SK-N-SH (cell line): ENCODE results near the gene EP400. TPM values are rescaled to one million over a fixed set of nuclear protein-coding genes. Genes with fewer than 3 reads are reported as not detected.

ENCODE experiments used
- CTCF ChIA-PET: fragments of 300-600, 350-600 bp; formaldehyde crosslinking; extraction: SDS; loops from one replicate; lab custom pipeline; 2021; lab: Yijun Ruan, JAX
- POLR2A ChIA-PET: fragments of 350-600 bp; sonication (Branson Sonifier 250); formaldehyde crosslinking; extraction: SDS; loops from one replicate; lab custom pipeline; 2020; ENCODE audit warnings: antibody characterized with exemption, inconsistent platforms; lab: Yijun Ruan, JAX
- DNase-seq: peaks from one replicate; pipeline ENCODE4 v3.0.0; 2012
- H2AFZ ChIP-seq: fragments of 200-600 bp; sonication (generic); 2 replicates; pipeline ENCODE4 v1.8.1; 2016; ENCODE audit warnings: antibody characterized with exemption, mild to moderate bottlenecking, low read depth
- H3F3A ChIP-seq: fragments of 200-600 bp; sonication (generic); replicated peaks from 2 replicates; pipeline ENCODE3; 2016; ENCODE audit warnings: antibody characterized with exemption, mild to moderate bottlenecking; ENCODE audit not compliant: insufficient read depth
- H3K27ac ChIP-seq, 2 experiments: fragments of 200-500 bp in 1 of 2; fragments of 200-600 bp in 1 of 2; sonication (Bioruptor generic) in 1 of 2; sonication (generic), shearing (Covaris generic) in 1 of 2; 2 replicates each; pipeline versions ENCODE4 v1.5.1 to v1.6.1; 2014 to 2016; ENCODE audit warnings: low read depth in 2 of 2, inconsistent platforms in 1 of 2, low read length in 1 of 2, mild to moderate bottlenecking in 1 of 2, mixed read lengths in 1 of 2
- H3K27me3 ChIP-seq: fragments of 200-600 bp; sonication (generic), shearing (Covaris generic); 2 replicates; pipeline ENCODE4 v1.6.1; 2016; ENCODE audit warnings: mixed run types; ENCODE audit not compliant: insufficient read depth
- H3K36me3 ChIP-seq, 2 experiments: fragments of 200-500 bp in 1 of 2; fragments of 200-600 bp in 1 of 2; sonication (Bioruptor generic) in 1 of 2; sonication (generic) in 1 of 2; replicated peaks in 1 of 2; 2 replicates each; pipeline versions ENCODE3 to v1.5.1; 2014 to 2016; ENCODE audit warnings: low read length in 1 of 2, mild to moderate bottlenecking in 1 of 2; ENCODE audit not compliant: insufficient read depth in 2 of 2, control insufficient read depth in 1 of 2
- H3K4me1 ChIP-seq, 2 experiments: fragments of 200-500 bp in 1 of 2; fragments of 200-600 bp in 1 of 2; sonication (Bioruptor generic) in 1 of 2; sonication (generic), shearing (Covaris generic) in 1 of 2; 2 replicates each; pipeline versions ENCODE4 v1.5.1 to v1.6.1; 2014 to 2016; ENCODE audit warnings: low read depth in 1 of 2, low read length in 1 of 2, mixed run types in 1 of 2; ENCODE audit not compliant: insufficient read depth in 2 of 2, control insufficient read depth in 1 of 2
- H3K4me2 ChIP-seq: fragments of 200-600 bp; sonication (generic), shearing (Covaris generic); 2 replicates; pipeline ENCODE4 v1.6.1; 2017; ENCODE audit warnings: mixed run types
- H3K4me3 ChIP-seq, 2 experiments: fragments of 200-500 bp in 1 of 2; fragments of 200-600 bp in 1 of 2; sonication (Bioruptor generic) in 1 of 2; sonication (generic), shearing (Covaris generic) in 1 of 2; 2 replicates each; pipeline versions ENCODE4 v1.5.1 to v1.8.1; 2014 to 2016; ENCODE audit warnings: low read depth in 2 of 2, inconsistent platforms in 1 of 2, low read length in 1 of 2, mild to moderate bottlenecking in 1 of 2, mixed read lengths in 1 of 2, moderate library complexity in 1 of 2
- H3K79me2 ChIP-seq: fragments of 200-600 bp; sonication (generic); 2 replicates; pipeline ENCODE4 v1.8.1; 2017; ENCODE audit warnings: mild to moderate bottlenecking; ENCODE audit not compliant: insufficient read depth
- H3K9ac ChIP-seq: fragments of 200-600 bp; sonication (generic); 2 replicates; pipeline ENCODE4 v1.6.1; 2017; ENCODE audit warnings: mixed run types
- H3K9me2 ChIP-seq: fragments of 200-600 bp; sonication (generic); 2 replicates; pipeline ENCODE4 v1.6.1; 2017; ENCODE audit warnings: mixed run types
- H3K9me3 ChIP-seq: fragments of 200-600 bp; sonication (generic); 2 replicates; pipeline ENCODE4 v1.6.1; 2017; ENCODE audit warnings: mixed run types, mild to moderate bottlenecking, moderate library complexity
- H4K20me1 ChIP-seq: fragments of 200-600 bp; sonication (generic); 2 replicates; pipeline ENCODE4 v1.6.1; 2017; ENCODE audit warnings: mild to moderate bottlenecking, mixed run types; ENCODE audit not compliant: insufficient read depth
- CHD2 ChIP-seq: fragments of 150-350 bp; IDR thresholded peaks from 2 replicates; pipeline ENCODE4 v1.6.1; 2018; ENCODE audit warnings: low read length; ENCODE audit not compliant: partially characterized antibody
- FOSL2 ChIP-seq: IDR thresholded peaks from 2 replicates; pipeline ENCODE4 v1.4.0; 2012; ENCODE audit warnings: low read depth, mild to moderate bottlenecking, moderate library complexity, borderline replicate concordance
- FOXJ3 ChIP-seq: sonication (generic); formaldehyde crosslinking; IDR thresholded peaks from 2 replicates; pipeline ENCODE4 v1.5.1; 2020; ENCODE audit warnings: mild to moderate bottlenecking, missing genetic modification reagents
- GABPA ChIP-seq: IDR thresholded peaks from 2 replicates; pipeline ENCODE4 v1.4.0; 2012; ENCODE audit warnings: low read depth, mild to moderate bottlenecking
- GATA2 ChIP-seq: sonication (generic); formaldehyde crosslinking; IDR thresholded peaks from 2 replicates; pipeline ENCODE4 v1.5.0; 2020; ENCODE audit warnings: mild to moderate bottlenecking, missing genetic modification reagents
- NFIC ChIP-seq: IDR thresholded peaks from 2 replicates; pipeline ENCODE4 v1.4.0; 2012; ENCODE audit warnings: borderline replicate concordance
- NRF1 ChIP-seq: IDR thresholded peaks from 2 replicates; pipeline ENCODE4 v1.6.1; 2012; ENCODE audit warnings: low read depth, mild to moderate bottlenecking, low read length
- POLR2AphosphoS5 ChIP-seq: IDR thresholded peaks from 2 replicates; pipeline ENCODE4 v1.6.1; 2012; ENCODE audit warnings: low read depth, low read length
- SMC3 ChIP-seq: IDR thresholded peaks from 2 replicates; pipeline ENCODE4 v1.6.1; 2012; ENCODE audit warnings: low read depth, low read length, improper control_type of control experiment
- TCF12 ChIP-seq: IDR thresholded peaks from 2 replicates; pipeline ENCODE4 v1.4.0; 2012
- TEAD4 ChIP-seq: IDR thresholded peaks from 2 replicates; pipeline ENCODE4 v1.4.0; 2012; ENCODE audit warnings: mild to moderate bottlenecking, borderline replicate concordance; ENCODE audit not compliant: insufficient read depth
- WGBS: methylation state at CpG from one replicate; pipeline ENCODE4 v1.1.6; 2017; ENCODE audit warnings: low lambda C conversion rate; 5-methylcytosine and 5-hydroxymethylcytosine counted together
- polyA plus RNA-seq, 3 experiments: library from polyadenylated mRNA; depleted of rRNA; stranded (reverse); fragments of >200 nt; gene quantifications; 2 replicates each; pipeline ENCODE4 v1.2.3, GENCODE V29; 2012
- TF ChIP-seq, protein P1 (sequence below): fragments of 150-350 bp; IDR thresholded peaks from 2 replicates; pipeline ENCODE4 v1.6.1; 2017; ENCODE audit warnings: antibody characterized with exemption, low read length, low read depth, borderline replicate concordance
- TF ChIP-seq, protein P2 (sequence below): IDR thresholded peaks from 2 replicates; pipeline ENCODE4 v1.4.0; 2012; ENCODE audit warnings: low read depth, borderline replicate concordance
- TF ChIP-seq, protein P3 (sequence below): IDR thresholded peaks from 2 replicates; pipeline ENCODE4 v1.6.1; 2012; ENCODE audit warnings: mild to moderate bottlenecking, low read depth, low read length, moderate library complexity
- TF ChIP-seq, protein P4 (sequence below): IDR thresholded peaks from 2 replicates; pipeline ENCODE4 v1.4.0; 2012; ENCODE audit warnings: low read depth, borderline replicate concordance
- TF ChIP-seq, protein P5 (sequence below): fragments of 200-600 bp; sonication (generic); IDR thresholded peaks from 2 replicates; pipeline ENCODE4 v1.6.1; 2017; ENCODE audit warnings: antibody characterized with exemption, mild to moderate bottlenecking, moderate library complexity

Gene EP400
- polyA plus RNA-seq, 1 of the 3 experiments (the other 2 are of a cell fraction): 7.0 TPM

DNA sequence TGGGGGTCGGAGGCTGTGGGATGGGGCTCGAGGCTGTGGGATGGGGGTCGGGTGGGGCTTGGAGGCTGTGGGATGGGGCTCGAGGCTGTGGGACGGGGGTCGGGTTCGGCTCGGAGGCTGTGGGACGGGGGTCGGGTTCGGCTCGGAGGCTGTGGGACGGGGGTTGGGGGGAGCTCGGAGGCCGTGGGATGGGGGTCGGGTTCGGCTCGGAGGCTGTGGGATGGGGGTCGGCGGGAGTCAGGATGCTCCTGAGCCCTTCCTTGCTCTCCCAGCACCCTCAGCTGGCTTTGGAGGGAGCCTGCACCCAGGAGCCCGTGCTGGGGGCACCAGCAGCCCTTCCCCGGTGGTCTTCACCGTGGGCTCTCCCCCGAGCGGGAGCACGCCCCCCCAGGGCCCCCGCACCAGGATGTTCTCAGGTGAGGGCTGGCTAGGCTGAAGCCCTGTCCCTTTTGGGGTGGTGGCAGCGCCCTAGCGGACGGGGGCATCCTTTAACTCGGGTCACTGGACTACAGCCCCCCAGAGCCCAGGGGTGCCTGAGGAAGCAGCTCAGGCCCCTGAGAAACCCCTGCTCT lies 32.5 kb upstream of the EP400 start:
- Histone ChIP-seq H4K20me1 (no peaks in the 10 kb centered on the region), H3K27ac (no peak overlapping the region)
- TF ChIP-seq CHD2: no peak
- TF ChIP-seq, protein P1, sequence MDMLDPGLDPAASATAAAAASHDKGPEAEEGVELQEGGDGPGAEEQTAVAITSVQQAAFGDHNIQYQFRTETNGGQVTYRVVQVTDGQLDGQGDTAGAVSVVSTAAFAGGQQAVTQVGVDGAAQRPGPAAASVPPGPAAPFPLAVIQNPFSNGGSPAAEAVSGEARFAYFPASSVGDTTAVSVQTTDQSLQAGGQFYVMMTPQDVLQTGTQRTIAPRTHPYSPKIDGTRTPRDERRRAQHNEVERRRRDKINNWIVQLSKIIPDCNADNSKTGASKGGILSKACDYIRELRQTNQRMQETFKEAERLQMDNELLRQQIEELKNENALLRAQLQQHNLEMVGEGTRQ: no peak
- TF ChIP-seq, protein P2, sequence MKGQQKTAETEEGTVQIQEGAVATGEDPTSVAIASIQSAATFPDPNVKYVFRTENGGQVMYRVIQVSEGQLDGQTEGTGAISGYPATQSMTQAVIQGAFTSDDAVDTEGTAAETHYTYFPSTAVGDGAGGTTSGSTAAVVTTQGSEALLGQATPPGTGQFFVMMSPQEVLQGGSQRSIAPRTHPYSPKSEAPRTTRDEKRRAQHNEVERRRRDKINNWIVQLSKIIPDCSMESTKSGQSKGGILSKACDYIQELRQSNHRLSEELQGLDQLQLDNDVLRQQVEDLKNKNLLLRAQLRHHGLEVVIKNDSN: no peak
- TF ChIP-seq, protein P3, sequence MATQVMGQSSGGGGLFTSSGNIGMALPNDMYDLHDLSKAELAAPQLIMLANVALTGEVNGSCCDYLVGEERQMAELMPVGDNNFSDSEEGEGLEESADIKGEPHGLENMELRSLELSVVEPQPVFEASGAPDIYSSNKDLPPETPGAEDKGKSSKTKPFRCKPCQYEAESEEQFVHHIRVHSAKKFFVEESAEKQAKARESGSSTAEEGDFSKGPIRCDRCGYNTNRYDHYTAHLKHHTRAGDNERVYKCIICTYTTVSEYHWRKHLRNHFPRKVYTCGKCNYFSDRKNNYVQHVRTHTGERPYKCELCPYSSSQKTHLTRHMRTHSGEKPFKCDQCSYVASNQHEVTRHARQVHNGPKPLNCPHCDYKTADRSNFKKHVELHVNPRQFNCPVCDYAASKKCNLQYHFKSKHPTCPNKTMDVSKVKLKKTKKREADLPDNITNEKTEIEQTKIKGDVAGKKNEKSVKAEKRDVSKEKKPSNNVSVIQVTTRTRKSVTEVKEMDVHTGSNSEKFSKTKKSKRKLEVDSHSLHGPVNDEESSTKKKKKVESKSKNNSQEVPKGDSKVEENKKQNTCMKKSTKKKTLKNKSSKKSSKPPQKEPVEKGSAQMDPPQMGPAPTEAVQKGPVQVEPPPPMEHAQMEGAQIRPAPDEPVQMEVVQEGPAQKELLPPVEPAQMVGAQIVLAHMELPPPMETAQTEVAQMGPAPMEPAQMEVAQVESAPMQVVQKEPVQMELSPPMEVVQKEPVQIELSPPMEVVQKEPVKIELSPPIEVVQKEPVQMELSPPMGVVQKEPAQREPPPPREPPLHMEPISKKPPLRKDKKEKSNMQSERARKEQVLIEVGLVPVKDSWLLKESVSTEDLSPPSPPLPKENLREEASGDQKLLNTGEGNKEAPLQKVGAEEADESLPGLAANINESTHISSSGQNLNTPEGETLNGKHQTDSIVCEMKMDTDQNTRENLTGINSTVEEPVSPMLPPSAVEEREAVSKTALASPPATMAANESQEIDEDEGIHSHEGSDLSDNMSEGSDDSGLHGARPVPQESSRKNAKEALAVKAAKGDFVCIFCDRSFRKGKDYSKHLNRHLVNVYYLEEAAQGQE: no peak
- TF ChIP-seq NFIC: no peak
- no peak for TF ChIP-seq SMC3
- TF ChIP-seq, all 33 proteins: peak for 0
- Histone ChIP-seq H3K9ac (no peak overlapping the region), H3K36me3 (peaks cover 4 to 59% of the 10 kb centered on the region in 2 experiments), H3K4me2 (no peak overlapping the region), H3K9me3 (no peaks in the 10 kb centered on the region), H3K79me2 (0 out of 2 replicates have a peak, but pooled peaks cover 4% of the 10 kb centered on the region), H3K4me1 (peaks cover 7 to 13% of the 10 kb centered on the region in 2 experiments; a peak in 2 of 4 replicates), H3F3A (no peaks in the 10 kb centered on the region), H3K9me2 (no peaks in the 10 kb centered on the region), H3K27me3 (no peaks in the 10 kb centered on the region), H2AFZ (no peak overlapping the region), H3K4me3 (no peak overlapping the region)
- 87% methylated on average over 20 of the region's 31 CpGs for WGBS
- POLR2A ChIA-PET: interaction anchor here (0.6 kb wide), 1 partner anchor 53 kb away, joined by 3 read pairs; no protein-coding TSS in a partner anchor
- no peak for DNase-seq
- CTCF ChIA-PET: interaction anchor here (3.2 kb wide), 1 partner anchor 80 kb away, joined by 11 read pairs; no protein-coding TSS in a partner anchor

DNA sequence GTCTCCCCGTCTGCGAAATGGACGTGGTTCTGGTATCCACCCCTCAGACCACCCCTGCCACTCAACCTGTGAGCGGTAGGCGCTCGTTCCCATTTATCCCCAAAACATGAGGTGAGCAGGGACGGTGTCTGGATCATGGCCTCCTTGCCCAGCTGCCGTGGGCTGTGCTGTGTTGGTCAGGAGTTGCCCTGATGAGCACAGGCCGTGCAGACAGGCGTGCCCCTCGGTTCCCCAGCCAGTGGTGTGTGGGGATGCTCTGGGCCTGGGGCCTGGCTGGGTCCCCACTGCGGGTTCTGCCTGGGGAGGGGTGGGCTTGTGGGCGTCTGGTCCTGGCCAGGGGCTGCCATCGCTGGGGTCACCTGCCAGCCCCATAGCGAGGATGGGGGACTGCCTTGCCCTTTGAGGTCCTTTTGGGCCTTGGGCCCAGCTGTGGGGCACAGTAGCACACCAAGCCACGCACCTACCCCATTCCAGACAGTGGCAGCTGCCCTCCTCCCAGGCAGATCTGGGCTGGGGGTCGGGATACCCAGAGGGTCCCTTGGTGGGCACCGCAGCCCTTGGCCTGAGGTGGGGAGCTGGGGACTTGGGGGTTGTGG lies 31.9 kb upstream of the EP400 start:
- peaks cover 4 to 61% of the 10 kb centered on the region in 2 experiments for H3K36me3 ChIP-seq
- TF ChIP-seq, protein P4, sequence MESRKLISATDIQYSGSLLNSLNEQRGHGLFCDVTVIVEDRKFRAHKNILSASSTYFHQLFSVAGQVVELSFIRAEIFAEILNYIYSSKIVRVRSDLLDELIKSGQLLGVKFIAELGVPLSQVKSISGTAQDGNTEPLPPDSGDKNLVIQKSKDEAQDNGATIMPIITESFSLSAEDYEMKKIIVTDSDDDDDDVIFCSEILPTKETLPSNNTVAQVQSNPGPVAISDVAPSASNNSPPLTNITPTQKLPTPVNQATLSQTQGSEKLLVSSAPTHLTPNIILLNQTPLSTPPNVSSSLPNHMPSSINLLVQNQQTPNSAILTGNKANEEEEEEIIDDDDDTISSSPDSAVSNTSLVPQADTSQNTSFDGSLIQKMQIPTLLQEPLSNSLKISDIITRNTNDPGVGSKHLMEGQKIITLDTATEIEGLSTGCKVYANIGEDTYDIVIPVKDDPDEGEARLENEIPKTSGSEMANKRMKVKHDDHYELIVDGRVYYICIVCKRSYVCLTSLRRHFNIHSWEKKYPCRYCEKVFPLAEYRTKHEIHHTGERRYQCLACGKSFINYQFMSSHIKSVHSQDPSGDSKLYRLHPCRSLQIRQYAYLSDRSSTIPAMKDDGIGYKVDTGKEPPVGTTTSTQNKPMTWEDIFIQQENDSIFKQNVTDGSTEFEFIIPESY: no peak
- TF ChIP-seq POLR2AphosphoS5 (no peak), FOXJ3 (CRISPR knock-in tag) (no peak), TEAD4 (no peak), GABPA (no peak), FOSL2 (no peak), NRF1 (no peak), TCF12 (no peak), GATA2 (CRISPR knock-in tag) (no peak)
- TF ChIP-seq, protein P5, sequence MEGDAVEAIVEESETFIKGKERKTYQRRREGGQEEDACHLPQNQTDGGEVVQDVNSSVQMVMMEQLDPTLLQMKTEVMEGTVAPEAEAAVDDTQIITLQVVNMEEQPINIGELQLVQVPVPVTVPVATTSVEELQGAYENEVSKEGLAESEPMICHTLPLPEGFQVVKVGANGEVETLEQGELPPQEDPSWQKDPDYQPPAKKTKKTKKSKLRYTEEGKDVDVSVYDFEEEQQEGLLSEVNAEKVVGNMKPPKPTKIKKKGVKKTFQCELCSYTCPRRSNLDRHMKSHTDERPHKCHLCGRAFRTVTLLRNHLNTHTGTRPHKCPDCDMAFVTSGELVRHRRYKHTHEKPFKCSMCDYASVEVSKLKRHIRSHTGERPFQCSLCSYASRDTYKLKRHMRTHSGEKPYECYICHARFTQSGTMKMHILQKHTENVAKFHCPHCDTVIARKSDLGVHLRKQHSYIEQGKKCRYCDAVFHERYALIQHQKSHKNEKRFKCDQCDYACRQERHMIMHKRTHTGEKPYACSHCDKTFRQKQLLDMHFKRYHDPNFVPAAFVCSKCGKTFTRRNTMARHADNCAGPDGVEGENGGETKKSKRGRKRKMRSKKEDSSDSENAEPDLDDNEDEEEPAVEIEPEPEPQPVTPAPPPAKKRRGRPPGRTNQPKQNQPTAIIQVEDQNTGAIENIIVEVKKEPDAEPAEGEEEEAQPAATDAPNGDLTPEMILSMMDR: no peak

More for the DNA sequence above, 31.9 kb upstream of the EP400 start:
- no peaks in the 10 kb centered on the region for H4K20me1 ChIP-seq
- H3K9me2 ChIP-seq: no peaks in the 10 kb centered on the region
- H3K4me2 ChIP-seq: no peak overlapping the region
- no peak overlapping the region for H3K27ac ChIP-seq
- WGBS: 97% methylated on average over 7 of the region's 18 CpGs
- no peaks in the 10 kb centered on the region for H3K9me3 ChIP-seq
- no peaks in the 10 kb centered on the region for H3K27me3 ChIP-seq
- H3K9ac ChIP-seq: no peak overlapping the region
- H3K79me2 ChIP-seq: 0 out of 2 replicates have a peak, but pooled peaks cover 4% of the 10 kb centered on the region
- H3K4me1 ChIP-seq: peaks cover 1 to 8% of the 10 kb centered on the region in 2 experiments; a peak in 2 of 4 replicates
- H3K4me3 ChIP-seq: no peak overlapping the region
- DNase-seq: no peak
- ChIA-PET CTCF (interaction anchor here (3.2 kb wide), 1 partner anchor 81 kb away, joined by 11 read pairs; no protein-coding TSS in a partner anchor), POLR2A (interaction anchor here (0.6 kb wide), 1 partner anchor 54 kb away, joined by 3 read pairs; no protein-coding TSS in a partner anchor)
- H2AFZ ChIP-seq: no peak overlapping the region
- no peaks in the 10 kb centered on the region for H3F3A ChIP-seq
